Measurements from ENCODE around the gene ARHGAP9. TPM values are rescaled to one million over a fixed set of nuclear protein-coding genes. Genes with fewer than 3 reads are reported as not detected.

Gene ARHGAP9
- total RNA-seq, 1 donor = under 0.01 TPM

Small RNA genes within 50 kb of the gene (small RNA-seq; reads per million reads assigned to genes)
- gene MIR616 = not detected

Other genes with a start within 250 kb of the ARHGAP9 start
- gene STAC3, start 228.7 kb downstream of the ARHGAP9 start, total RNA-seq = 0.32 and 1.3 TPM in 2 replicates
- gene R3HDM2, start 48.8 kb downstream of the ARHGAP9 start, total RNA-seq = 16.8 and 19.0 TPM in 2 replicates
- gene INHBC, start 45.1 kb downstream of the ARHGAP9 start, total RNA-seq = under 0.01 TPM in 1 of 2 replicates, not detected in the other
- gene INHBE, start 24.6 kb downstream of the ARHGAP9 start, total RNA-seq = 1.7 and 4.5 TPM in 2 replicates
- gene GLI1, start 20.1 kb downstream of the ARHGAP9 start, total RNA-seq = 0.86 and 1.9 TPM in 2 replicates
- gene MARS1, start 8.2 kb upstream of the ARHGAP9 start, total RNA-seq = 158 and 244 TPM in 2 replicates
- 18.1 and 56.7 TPM in 2 replicates for gene DDIT3, start 40.6 kb upstream of the ARHGAP9 start, total RNA-seq
- 4.8 and 6.9 TPM in 2 replicates for gene MBD6, start 43.0 kb upstream of the ARHGAP9 start, total RNA-seq
- gene DCTN2, start 67.3 kb upstream of the ARHGAP9 start, total RNA-seq = 111 and 120 TPM in 2 replicates
- 0.86 and 1.3 TPM in 2 replicates for gene KIF5A, start 70.2 kb upstream of the ARHGAP9 start, total RNA-seq
- 21.3 and 33.2 TPM in 2 replicates for gene PIP4K2C, start 111.3 kb upstream of the ARHGAP9 start, total RNA-seq
- gene DTX3, start 125.0 kb upstream of the ARHGAP9 start, total RNA-seq = 19.0 and 22.9 TPM in 2 replicates
- gene ARHGEF25, start 131.6 kb upstream of the ARHGAP9 start, total RNA-seq = 28.0 and 48.4 TPM in 2 replicates
- gene B4GALNT1, start 153.3 kb upstream of the ARHGAP9 start, total RNA-seq = 3.0 and 5.2 TPM in 2 replicates
- 95.3 and 98.0 TPM in 2 replicates for gene OS9, start 214.3 kb upstream of the ARHGAP9 start, total RNA-seq